ENCODE results near the gene MAP4K2.

DNA sequence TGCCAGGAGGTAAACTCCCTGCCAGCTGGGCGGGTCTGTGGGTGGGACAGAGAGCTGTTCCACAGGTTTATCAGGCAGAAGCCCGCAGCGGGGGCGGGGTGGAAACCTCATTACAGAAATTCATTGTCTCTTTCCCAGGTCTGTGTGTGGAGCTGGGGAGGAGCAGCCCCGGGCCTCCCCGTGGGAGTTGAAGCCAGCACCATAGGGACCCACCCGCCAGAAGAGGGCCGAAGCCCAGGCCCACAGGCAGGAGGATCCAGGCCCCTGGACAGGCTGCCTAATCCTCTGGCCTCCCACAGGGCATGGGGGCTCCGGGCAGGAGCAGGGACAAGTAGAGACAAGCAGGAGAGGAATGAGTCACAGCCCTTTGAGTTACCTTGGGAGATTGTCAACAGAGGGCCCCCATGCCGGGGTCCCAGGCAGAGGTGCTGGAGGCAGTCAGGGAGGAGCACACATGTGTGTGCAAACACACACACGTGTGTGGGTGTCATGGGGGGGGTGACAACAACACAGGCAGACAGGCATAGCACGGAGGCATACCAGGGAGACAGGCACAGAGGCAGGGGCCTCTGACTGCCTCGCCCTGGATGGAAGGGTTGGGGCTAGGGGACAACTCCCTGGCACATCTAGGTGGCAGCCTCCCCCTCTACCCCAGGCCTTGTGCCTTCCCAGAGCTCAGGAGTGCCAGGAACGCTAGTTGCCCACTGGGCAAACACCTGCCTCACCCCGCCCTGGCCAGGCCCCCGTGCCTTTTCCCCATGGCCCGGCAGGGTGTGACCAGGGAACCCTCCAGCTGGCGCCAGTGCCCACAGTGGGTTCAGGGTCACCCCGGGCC lies 40.1 kb upstream of the MAP4K2 start:
- no peak for TF ChIP-seq POLR2AphosphoS5 (IDR thresholded peaks at IDR 0.05; ENCODE audit: low read depth, low read length)
- no peak for TF ChIP-seq TAF1 (IDR thresholded peaks at IDR 0.05; ENCODE audit: low read depth, low read length)
- TF ChIP-seq POLR2A (IDR thresholded peaks at IDR 0.05; ENCODE audit: low read depth, low read length) = no peak
- no peak for TF ChIP-seq POU2F2 (IDR thresholded peaks at IDR 0.05; ENCODE audit: low read depth, low read length)

All from GM12891 (cell line).